HEK293 (cell line): ENCODE measurements around the gene GBF1.

ENCODE experiments used
- FEZF1 ChIP-seq: fragments of 450-650 bp; formaldehyde crosslinking; IDR thresholded peaks from 2 replicates; pipeline ENCODE4 v1.5.1; 2016; ENCODE audit warnings: missing biosample characterization, missing genetic modification characterization
- GLI4 ChIP-seq: fragments of 450-650 bp; formaldehyde crosslinking; IDR thresholded peaks from 2 replicates; pipeline ENCODE4 v1.5.1; 2016; ENCODE audit warnings: missing biosample characterization, missing genetic modification characterization
- GLIS1 ChIP-seq: fragments of 450-650 bp; formaldehyde crosslinking; IDR thresholded peaks from 2 replicates; pipeline ENCODE4 v1.5.1; 2016; ENCODE audit warnings: missing biosample characterization, missing genetic modification characterization
- KLF10 ChIP-seq: fragments of 450-650 bp; IDR thresholded peaks from 2 replicates; pipeline ENCODE4 v1.5.1; 2018; ENCODE audit warnings: missing biosample characterization, mild to moderate bottlenecking, missing genetic modification characterization
- KLF7 ChIP-seq: fragments of 450-650 bp; formaldehyde crosslinking; IDR thresholded peaks from 2 replicates; pipeline ENCODE4 v1.5.1; 2016; ENCODE audit warnings: missing biosample characterization, missing genetic modification characterization, borderline replicate concordance
- SCRT1 ChIP-seq: fragments of 450-650 bp; formaldehyde crosslinking; IDR thresholded peaks from 2 replicates; pipeline ENCODE4 v1.5.1; 2016; ENCODE audit warnings: missing biosample characterization, missing genetic modification characterization, borderline replicate concordance
- TRIM28 ChIP-seq: IDR thresholded peaks from 2 replicates; pipeline ENCODE4 v1.6.1; 2011; ENCODE audit warnings: low read length, control low read depth, borderline replicate concordance
- YY2 ChIP-seq: fragments of 450-650 bp; formaldehyde crosslinking; IDR thresholded peaks from 2 replicates; pipeline ENCODE4 v1.5.1; 2016; ENCODE audit warnings: missing biosample characterization, missing genetic modification characterization
- ZFP37 ChIP-seq: fragments of 450-650 bp; formaldehyde crosslinking; IDR thresholded peaks from 2 replicates; pipeline ENCODE4 v1.5.1; 2016; ENCODE audit warnings: missing biosample characterization, missing genetic modification characterization
- ZFP41 ChIP-seq: fragments of 450-650 bp; formaldehyde crosslinking; IDR thresholded peaks from 2 replicates; pipeline ENCODE4 v1.5.1; 2016; ENCODE audit warnings: missing biosample characterization, missing genetic modification characterization, borderline replicate concordance
- ZFP69B ChIP-seq: fragments of 450-650 bp; formaldehyde crosslinking; IDR thresholded peaks from 2 replicates; pipeline ENCODE4 v1.5.1; 2016; ENCODE audit warnings: missing biosample characterization, missing genetic modification characterization
- ZNF146 ChIP-seq: fragments of 450-650 bp; formaldehyde crosslinking; IDR thresholded peaks from 2 replicates; pipeline ENCODE4 v1.5.1; 2016; ENCODE audit warnings: missing biosample characterization, missing genetic modification characterization
- ZNF175 ChIP-seq: fragments of 450-650 bp; formaldehyde crosslinking; IDR thresholded peaks from 2 replicates; pipeline ENCODE4 v1.5.1; 2016; ENCODE audit warnings: missing biosample characterization, missing genetic modification characterization
- ZNF19 ChIP-seq: fragments of 450-650 bp; formaldehyde crosslinking; IDR thresholded peaks from 2 replicates; pipeline ENCODE4; 2016; ENCODE audit warnings: missing biosample characterization, missing genetic modification characterization, low read depth
- ZNF223 ChIP-seq: fragments of 450-650 bp; formaldehyde crosslinking; IDR thresholded peaks from 2 replicates; pipeline ENCODE4 v1.5.1; 2016; ENCODE audit warnings: missing biosample characterization, missing genetic modification characterization
- ZNF23 ChIP-seq: fragments of 450-650 bp; formaldehyde crosslinking; IDR thresholded peaks from 2 replicates; pipeline ENCODE4 v1.5.1; 2016; ENCODE audit warnings: missing biosample characterization, missing genetic modification characterization, borderline replicate concordance
- ZNF274 ChIP-seq, 2 experiments: fragments of 200-500 bp in 1 of 2; fragments of 450-650 bp in 1 of 2; sonication (Bioruptor generic) in 1 of 2; formaldehyde crosslinking in 1 of 2; IDR thresholded peaks; 2 replicates each; pipeline versions ENCODE4 v1.5.1 to v1.6.1; 2014 to 2016; ENCODE audit warnings: borderline replicate concordance in 1 of 2, inconsistent platforms in 1 of 2, low read length in 1 of 2, missing biosample characterization in 1 of 2, missing genetic modification characterization in 1 of 2
- ZNF324 ChIP-seq: fragments of 450-650 bp; formaldehyde crosslinking; IDR thresholded peaks from 2 replicates; pipeline ENCODE4 v1.5.1; 2016; ENCODE audit warnings: missing biosample characterization, missing genetic modification characterization
- ZNF354C ChIP-seq: fragments of 450-650 bp; formaldehyde crosslinking; IDR thresholded peaks from 2 replicates; pipeline ENCODE4 v1.5.1; 2016; ENCODE audit warnings: missing biosample characterization, missing genetic modification characterization, low read depth, borderline replicate concordance
- ZNF394 ChIP-seq: fragments of 450-650 bp; formaldehyde crosslinking; IDR thresholded peaks from 2 replicates; pipeline ENCODE4 v1.5.1; 2016; ENCODE audit warnings: missing biosample characterization, missing genetic modification characterization, mild to moderate bottlenecking, moderate library complexity, borderline replicate concordance
- ZNF510 ChIP-seq: fragments of 450-650 bp; formaldehyde crosslinking; IDR thresholded peaks from 2 replicates; pipeline ENCODE4 v1.5.1; 2018; ENCODE audit warnings: mild to moderate bottlenecking, missing genetic modification characterization, missing biosample characterization; ENCODE audit not compliant: insufficient replicate concordance
- ZNF530 ChIP-seq: fragments of 450-650 bp; formaldehyde crosslinking; IDR thresholded peaks from 2 replicates; pipeline ENCODE4 v1.5.1; 2016; ENCODE audit warnings: low read depth, missing biosample characterization, missing genetic modification characterization
- ZNF548 ChIP-seq: fragments of 450-650 bp; formaldehyde crosslinking; IDR thresholded peaks from 2 replicates; pipeline ENCODE4 v1.5.1; 2016; ENCODE audit warnings: missing biosample characterization, missing genetic modification characterization
- ZNF561 ChIP-seq: fragments of 450-650 bp; IDR thresholded peaks from 2 replicates; pipeline ENCODE4 v1.5.1; 2018; ENCODE audit warnings: missing biosample characterization, missing genetic modification characterization, borderline replicate concordance
- ZNF621 ChIP-seq: fragments of 450-650 bp; formaldehyde crosslinking; IDR thresholded peaks from 2 replicates; pipeline ENCODE4 v1.5.1; 2017; ENCODE audit warnings: missing biosample characterization, missing genetic modification characterization
- ZNF837 ChIP-seq: fragments of 450-650 bp; formaldehyde crosslinking; IDR thresholded peaks from 2 replicates; pipeline ENCODE4 v1.5.1; 2016; ENCODE audit warnings: missing biosample characterization, missing genetic modification characterization
- ZSCAN23 ChIP-seq: fragments of 450-650 bp; formaldehyde crosslinking; IDR thresholded peaks from 2 replicates; pipeline ENCODE4 v1.5.1; 2016; ENCODE audit warnings: missing biosample characterization, missing genetic modification characterization
- TF ChIP-seq, protein P1 (sequence below): fragments of 450-650 bp; formaldehyde crosslinking; IDR thresholded peaks from 2 replicates; pipeline ENCODE4 v1.5.1; 2016; ENCODE audit warnings: missing biosample characterization, missing genetic modification characterization
- TF ChIP-seq, protein P2 (sequence below): fragments of 450-650 bp; formaldehyde crosslinking; IDR thresholded peaks from 2 replicates; pipeline ENCODE4 v1.5.1; 2016; ENCODE audit warnings: missing biosample characterization, missing genetic modification characterization
- TF ChIP-seq, protein P3 (sequence below): fragments of 450-650 bp; formaldehyde crosslinking; IDR thresholded peaks from 2 replicates; pipeline ENCODE4 v1.5.1; 2016; ENCODE audit warnings: missing biosample characterization, missing genetic modification characterization
- TF ChIP-seq, protein P4 (sequence below): fragments of 450-650 bp; formaldehyde crosslinking; IDR thresholded peaks from 2 replicates; pipeline ENCODE4 v1.5.1; 2017; ENCODE audit warnings: missing biosample characterization, missing genetic modification characterization
- TF ChIP-seq, protein P5 (sequence below): fragments of 450-650 bp; IDR thresholded peaks from 2 replicates; pipeline ENCODE4 v1.5.1; 2018; ENCODE audit warnings: missing biosample characterization, mild to moderate bottlenecking, missing genetic modification characterization

Gene GBF1

DNA sequence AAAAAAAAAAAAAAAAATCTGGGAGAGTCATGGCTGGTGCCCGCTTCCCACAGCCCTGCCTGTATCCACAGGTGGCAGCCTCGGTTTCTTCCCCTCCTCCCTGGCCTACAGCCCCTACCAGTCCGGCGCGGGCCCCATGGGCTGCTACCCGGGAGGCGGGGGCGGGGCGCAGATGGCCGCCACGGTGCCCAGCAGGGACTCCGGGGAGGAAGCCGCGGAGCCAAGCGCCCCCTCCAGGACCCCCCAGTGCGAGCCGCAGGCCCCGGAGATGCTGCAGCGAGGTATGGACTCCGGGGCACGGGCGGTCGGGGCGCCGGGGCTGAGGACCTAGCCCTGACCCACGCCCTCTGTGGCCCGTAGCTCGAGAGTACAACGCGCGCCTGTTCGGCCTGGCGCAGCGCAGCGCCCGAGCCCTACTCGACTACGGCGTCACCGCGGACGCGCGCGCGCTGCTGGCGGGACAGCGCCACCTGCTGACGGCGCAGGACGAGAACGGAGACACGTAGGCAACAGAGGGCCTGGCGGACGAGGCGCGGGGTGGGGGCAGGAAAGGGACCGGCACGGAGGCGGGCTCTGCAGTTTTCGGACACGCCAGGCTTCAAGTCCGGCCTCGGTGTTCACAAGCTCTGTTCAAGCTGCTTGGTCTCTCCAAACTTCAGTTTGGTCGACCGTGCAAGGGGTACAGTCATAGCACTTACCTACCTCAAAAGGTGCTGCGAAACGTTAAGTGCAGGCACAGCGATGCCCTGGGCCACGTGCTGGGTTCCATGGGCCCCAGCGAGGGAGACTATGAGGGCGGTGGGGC is 154.1 kb downstream of the GBF1 start (continued):
- TF ChIP-seq, protein P1, sequence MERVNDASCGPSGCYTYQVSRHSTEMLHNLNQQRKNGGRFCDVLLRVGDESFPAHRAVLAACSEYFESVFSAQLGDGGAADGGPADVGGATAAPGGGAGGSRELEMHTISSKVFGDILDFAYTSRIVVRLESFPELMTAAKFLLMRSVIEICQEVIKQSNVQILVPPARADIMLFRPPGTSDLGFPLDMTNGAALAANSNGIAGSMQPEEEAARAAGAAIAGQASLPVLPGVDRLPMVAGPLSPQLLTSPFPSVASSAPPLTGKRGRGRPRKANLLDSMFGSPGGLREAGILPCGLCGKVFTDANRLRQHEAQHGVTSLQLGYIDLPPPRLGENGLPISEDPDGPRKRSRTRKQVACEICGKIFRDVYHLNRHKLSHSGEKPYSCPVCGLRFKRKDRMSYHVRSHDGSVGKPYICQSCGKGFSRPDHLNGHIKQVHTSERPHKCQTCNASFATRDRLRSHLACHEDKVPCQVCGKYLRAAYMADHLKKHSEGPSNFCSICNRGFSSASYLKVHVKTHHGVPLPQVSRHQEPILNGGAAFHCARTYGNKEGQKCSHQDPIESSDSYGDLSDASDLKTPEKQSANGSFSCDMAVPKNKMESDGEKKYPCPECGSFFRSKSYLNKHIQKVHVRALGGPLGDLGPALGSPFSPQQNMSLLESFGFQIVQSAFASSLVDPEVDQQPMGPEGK (tag by site-specific recombination), result peak; percentile 96
- TF ChIP-seq ZNF530 (no peak), ZNF354C (tag by site-specific recombination) (no peak), ZNF175 (tag by site-specific recombination) (no peak), ZNF324 (peak; percentile 92), TRIM28 (no peak), KLF7 (tag by site-specific recombination) (no peak), ZNF394 (peak; percentile 66; the same call in 1 of the 2 replicates), ZFP69B (peak; percentile 72; the same call in 1 of the 2 replicates), ZNF146 (tag by site-specific recombination) (peak; percentile 68), ZNF621 (tag by site-specific recombination) (no peak), ZNF510 (tag by site-specific recombination) (no peak), ZFP37 (tag by site-specific recombination) (peak; percentile 97), ZNF223 (tag by site-specific recombination) (no peak), ZNF837 (no peak), ZFP41 (tag by site-specific recombination) (no peak), ZNF561 (peak; percentile 98; the same call in 1 of the 2 replicates), FEZF1 (tag by site-specific recombination) (no peak; the same call in 1 of the 2 replicates), KLF10 (tag by site-specific recombination) (peak; percentile 84), GLI4 (tag by site-specific recombination) (peak; percentile 60; the same call in 1 of the 2 replicates), ZSCAN23 (tag by site-specific recombination) (no peak), ZNF274 (IDR thresholded peaks at IDR 0.05; ENCODE audit: low read length) (no peak), ZNF274 (tag by site-specific recombination; IDR thresholded peaks at IDR 0.05; ENCODE audit: borderline replicate concordance) (no peak), ZNF548 (tag by site-specific recombination) (no peak), ZNF23 (tag by site-specific recombination) (no peak), YY2 (peak; percentile 65; the same call in 1 of the 2 replicates), GLIS1 (peak; percentile 99), SCRT1 (peak; percentile 92), ZNF19 (tag by site-specific recombination) (no peak)
- TF ChIP-seq, protein P2, sequence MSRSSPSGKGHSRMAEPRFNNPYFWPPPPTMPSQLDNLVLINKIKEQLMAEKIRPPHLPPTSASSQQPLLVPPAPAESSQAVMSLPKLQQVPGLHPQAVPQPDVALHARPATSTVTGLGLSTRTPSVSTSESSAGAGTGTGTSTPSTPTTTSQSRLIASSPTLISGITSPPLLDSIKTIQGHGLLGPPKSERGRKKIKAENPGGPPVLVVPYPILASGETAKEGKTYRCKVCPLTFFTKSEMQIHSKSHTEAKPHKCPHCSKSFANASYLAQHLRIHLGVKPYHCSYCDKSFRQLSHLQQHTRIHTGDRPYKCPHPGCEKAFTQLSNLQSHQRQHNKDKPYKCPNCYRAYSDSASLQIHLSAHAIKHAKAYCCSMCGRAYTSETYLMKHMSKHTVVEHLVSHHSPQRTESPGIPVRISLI (tag by site-specific recombination), result no peak
- TF ChIP-seq, protein P3, sequence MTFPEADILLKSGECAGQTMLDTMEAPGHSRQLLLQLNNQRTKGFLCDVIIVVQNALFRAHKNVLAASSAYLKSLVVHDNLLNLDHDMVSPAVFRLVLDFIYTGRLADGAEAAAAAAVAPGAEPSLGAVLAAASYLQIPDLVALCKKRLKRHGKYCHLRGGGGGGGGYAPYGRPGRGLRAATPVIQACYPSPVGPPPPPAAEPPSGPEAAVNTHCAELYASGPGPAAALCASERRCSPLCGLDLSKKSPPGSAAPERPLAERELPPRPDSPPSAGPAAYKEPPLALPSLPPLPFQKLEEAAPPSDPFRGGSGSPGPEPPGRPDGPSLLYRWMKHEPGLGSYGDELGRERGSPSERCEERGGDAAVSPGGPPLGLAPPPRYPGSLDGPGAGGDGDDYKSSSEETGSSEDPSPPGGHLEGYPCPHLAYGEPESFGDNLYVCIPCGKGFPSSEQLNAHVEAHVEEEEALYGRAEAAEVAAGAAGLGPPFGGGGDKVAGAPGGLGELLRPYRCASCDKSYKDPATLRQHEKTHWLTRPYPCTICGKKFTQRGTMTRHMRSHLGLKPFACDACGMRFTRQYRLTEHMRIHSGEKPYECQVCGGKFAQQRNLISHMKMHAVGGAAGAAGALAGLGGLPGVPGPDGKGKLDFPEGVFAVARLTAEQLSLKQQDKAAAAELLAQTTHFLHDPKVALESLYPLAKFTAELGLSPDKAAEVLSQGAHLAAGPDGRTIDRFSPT, result peak; percentile 82
- TF ChIP-seq, protein P4, sequence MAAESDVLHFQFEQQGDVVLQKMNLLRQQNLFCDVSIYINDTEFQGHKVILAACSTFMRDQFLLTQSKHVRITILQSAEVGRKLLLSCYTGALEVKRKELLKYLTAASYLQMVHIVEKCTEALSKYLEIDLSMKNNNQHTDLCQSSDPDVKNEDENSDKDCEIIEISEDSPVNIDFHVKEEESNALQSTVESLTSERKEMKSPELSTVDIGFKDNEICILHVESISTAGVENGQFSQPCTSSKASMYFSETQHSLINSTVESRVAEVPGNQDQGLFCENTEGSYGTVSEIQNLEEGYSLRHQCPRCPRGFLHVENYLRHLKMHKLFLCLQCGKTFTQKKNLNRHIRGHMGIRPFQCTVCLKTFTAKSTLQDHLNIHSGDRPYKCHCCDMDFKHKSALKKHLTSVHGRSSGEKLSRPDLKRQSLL, result peak; percentile 71; the same call in 1 of the 2 replicates
- TF ChIP-seq, protein P5, sequence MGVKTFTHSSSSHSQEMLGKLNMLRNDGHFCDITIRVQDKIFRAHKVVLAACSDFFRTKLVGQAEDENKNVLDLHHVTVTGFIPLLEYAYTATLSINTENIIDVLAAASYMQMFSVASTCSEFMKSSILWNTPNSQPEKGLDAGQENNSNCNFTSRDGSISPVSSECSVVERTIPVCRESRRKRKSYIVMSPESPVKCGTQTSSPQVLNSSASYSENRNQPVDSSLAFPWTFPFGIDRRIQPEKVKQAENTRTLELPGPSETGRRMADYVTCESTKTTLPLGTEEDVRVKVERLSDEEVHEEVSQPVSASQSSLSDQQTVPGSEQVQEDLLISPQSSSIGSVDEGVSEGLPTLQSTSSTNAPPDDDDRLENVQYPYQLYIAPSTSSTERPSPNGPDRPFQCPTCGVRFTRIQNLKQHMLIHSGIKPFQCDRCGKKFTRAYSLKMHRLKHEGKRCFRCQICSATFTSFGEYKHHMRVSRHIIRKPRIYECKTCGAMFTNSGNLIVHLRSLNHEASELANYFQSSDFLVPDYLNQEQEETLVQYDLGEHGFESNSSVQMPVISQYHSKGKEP (tag by site-specific recombination), result 0 out of 2 replicates have a peak, but pooled peaks have one; percentile 41
